HG03575 (cell line): ENCODE results near the gene MAML1.
"Not testable (repeated sequence)": the region's sequence is repeated elsewhere in the genome, so short reads cannot be mapped to it uniquely, and the experiment has no call there.

ENCODE experiments used
- ATAC-seq: cut with Tn5 transposase; IDR thresholded peaks from one replicate; pipeline ENCODE4 v1.9.1; 2021; ENCODE audit not compliant: unreplicated experiment, insufficient number of reproducible peaks, low FRiP score; ENCODE audit errors: extremely low read depth

MAML1 gene

DNA sequence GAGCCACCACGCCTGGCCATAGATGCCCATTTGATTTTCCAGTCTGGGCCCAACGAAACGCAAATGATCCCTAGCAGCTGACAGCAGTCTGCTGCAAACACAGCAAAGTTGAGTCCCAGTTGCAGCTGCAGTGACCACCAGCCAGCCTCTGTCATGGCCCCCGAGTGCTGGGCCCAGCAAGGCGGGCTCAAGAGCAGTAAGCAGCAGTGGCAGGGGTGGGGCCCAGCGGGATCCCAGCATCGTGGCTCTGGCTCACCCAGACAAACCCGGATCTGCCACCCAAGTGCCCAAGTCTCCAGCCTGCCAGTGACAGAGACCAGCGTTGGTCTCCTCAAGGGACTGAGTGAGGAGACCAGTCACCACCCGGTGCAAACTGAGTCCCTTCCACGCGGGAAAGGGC, 54.2 kb downstream of the MAML1 start:
- no peak for ATAC-seq

DNA sequence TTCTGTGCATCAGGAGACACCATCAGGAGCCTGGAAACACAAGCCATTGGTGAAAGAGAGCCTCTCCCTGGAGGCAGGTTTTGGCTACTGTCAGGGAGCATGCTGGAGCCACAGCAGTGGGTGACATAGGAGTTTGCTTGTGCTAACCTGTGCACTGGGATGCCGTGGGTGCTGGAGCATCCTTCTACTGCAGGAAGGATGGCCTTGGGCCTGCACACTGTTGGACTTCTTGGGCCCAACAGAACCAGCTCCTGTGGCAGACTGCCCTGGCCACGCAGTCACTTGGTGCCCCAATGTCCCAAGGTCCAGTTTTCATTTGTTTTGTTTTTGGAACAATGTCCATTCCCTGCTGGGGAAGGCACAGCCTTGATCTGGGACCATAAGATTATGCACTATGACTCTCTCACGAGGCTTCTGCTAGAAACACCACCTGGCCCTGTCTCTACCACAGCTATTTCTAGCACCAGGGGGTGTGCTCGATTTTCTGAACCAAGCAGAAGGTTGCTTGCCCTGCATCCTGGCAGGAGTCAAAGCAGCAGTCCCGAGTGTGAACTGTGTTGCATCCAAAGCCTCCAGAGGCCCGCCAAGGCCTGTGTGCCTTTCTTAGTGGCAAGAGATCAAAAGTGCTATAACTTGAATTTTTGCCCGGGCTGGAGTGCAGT, 55.7 kb downstream of the MAML1 start:
- ATAC-seq = no peak

DNA sequence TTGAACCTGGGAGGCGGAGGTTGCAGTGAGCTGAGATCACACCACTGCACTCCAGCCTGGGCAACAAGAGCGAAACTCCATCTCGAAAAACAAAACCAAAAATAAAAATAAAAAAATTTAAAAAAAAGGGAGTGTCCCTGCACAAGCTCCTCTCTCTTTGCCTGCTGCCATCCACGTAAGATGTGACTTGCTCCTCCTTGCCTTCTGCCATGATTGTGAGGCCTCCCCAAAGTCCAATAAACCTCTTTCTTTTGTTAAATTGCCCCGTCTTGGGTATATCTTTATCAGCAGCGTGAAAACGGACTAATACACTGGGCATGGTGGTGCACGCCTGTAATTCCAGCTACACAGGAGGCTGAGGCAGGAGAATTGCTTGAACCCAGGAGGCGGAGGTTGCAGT, 56.7 kb downstream of the MAML1 start:
- ATAC-seq = not testable (repeated sequence)

DNA sequence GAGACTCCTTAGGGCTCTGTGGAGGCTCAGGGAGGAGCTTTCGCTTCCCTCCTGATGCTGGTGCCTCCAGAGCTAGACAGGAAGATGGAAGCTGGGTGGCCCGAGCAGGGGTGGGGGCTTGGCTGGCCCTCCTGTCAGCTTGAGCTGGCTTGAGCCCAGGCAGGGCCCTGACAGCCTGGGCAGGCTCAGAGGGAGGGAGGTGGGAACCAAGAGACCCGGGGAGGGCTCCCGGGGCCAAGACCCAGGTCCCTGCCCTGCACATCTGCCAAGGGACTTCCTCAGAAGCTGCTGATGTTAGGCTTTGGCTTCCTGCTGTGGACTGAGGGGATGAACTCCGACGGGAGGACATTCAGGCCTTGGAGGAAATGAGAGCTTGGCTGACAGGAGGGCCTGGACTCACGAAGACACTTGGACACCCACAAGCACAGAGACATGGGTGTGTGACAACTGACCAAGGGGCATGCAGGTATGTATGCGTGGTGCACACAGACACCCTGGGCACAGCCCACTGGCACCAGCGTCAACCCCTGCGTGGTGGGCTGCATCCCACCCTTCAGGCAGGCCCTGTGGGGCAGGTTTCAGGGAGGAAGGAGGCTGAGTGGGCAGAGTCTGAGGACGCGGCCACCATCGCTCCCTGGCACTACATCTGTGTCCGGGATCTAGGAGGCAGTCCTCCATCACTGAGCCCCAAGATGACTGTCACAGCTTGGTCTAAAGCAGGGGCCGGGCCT, 59.4 kb downstream of the MAML1 start:
- ATAC-seq = no peak

DNA sequence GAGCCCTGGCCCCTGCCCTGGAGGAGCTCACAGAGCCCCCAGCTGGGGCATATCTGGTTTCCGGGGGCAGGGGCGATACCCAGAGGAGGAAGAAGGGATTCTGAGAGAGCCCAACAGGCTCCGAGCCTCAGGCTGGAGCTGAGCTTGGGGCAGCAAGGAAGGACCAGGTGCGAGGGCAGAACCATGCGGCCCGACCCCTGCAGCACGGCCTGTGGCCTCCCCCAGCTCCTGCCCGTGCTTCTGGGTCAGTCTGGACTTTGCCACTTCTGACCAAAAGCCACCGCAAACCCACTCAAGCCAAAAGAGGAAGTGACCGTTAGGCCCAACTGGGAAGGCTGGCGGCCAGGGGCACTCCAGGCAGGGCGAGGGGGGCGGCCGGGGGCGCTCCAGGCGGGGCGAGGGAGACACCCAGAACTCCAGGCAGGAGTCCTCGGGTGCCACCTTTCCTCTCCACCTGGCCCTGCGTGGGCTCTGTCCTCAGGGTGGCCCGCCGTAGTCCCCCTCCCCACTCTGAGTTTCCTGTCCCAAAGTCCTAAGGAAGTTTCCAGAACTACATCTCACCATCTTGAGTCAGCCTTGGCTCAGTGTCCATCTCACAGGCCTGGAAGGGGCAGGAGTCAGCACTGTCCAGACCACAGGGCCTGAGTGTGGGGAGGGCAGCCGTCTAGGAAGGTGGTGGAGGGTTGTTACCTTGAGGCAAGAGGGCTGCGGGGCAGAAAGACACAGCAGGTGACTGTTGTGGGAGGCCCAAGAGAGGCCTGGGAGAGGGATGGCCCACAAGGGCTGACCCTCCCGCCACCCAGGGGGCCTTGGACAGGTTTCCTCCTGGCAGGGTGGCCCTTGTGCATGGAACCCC, 60.2 kb downstream of the MAML1 start:
- ATAC-seq = no peak

DNA sequence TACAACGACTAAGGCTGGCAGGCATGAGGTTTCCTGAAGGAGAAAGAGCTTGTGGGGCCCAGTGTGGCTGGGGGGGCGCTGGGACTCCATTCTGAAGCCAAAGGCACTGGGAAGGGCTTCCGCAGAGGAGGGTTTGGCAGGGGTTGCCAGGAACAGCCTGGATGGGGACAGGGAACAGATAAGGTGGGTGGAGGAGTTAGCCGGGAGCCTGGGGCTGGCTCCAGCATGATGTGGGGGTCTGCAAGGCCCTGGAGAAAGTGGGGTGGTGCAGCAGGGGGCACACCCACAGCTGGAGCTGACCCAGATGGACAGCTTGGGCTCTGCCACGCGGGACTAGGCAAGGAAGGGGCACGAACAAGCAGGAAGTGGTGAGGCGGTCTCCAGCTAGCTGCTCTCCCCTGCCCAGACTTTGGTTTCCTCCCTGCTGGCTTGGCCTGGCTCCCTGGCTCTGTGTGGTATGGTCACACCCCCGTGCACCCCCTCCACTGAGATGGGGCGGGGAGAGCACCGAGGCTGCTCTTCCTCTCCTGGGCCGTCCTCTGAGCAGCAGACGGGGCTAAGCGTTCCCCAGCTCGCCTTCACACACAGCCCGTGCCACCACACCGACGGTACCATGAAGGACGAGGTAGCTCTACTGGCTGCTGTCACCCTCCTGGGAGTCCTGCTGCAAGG, 61.0 kb downstream of the MAML1 start, which contains the start of gene LTC4S:
TSS of gene LTC4S (plus strand) at position 519 of the 672 bp plus-strand sequence. CDS start at position 614, 95 bp downstream.
- ATAC-seq = no peak

DNA sequence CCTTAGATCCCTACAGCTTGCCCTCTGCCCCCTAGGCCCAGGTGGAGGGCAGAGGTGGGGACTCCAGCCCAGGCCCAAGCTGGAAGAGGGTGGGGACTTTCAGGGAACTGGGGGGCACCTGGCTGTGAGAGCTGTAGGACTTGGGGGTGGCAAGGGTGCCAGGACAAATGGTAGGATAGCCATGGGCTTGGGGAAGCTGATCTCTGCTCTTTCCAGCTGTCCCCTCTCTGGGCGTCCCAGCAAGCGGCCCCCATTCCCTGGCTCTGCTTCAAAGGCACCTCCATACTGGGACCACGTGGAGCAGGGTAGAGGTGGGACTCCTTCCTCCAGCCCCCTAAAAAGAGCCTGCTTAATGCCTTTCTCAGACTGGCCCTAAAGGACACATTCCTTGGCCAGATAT, 61.5 kb downstream of the MAML1 start:
- no peak for ATAC-seq

DNA sequence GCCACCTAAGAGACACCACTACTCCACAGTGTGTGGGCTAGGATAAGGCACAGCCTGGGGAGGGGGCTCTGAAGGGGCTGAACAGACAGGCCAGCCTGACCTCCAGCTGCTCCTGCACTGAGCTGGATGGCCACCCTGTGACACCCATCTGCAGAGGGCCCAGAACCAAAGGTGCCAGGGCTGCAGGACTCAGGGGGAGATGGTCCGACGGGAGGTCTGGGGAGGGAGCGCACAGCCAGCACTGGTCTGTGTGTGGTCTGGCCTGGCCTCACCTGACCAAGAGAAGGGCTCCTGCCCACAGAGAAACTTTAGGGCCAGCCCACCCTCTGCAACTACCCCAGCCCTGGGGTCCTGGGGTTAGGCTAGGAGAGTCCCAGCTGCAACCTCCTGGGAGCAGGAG, 62.0 kb downstream of the MAML1 start:
- ATAC-seq = no peak

DNA sequence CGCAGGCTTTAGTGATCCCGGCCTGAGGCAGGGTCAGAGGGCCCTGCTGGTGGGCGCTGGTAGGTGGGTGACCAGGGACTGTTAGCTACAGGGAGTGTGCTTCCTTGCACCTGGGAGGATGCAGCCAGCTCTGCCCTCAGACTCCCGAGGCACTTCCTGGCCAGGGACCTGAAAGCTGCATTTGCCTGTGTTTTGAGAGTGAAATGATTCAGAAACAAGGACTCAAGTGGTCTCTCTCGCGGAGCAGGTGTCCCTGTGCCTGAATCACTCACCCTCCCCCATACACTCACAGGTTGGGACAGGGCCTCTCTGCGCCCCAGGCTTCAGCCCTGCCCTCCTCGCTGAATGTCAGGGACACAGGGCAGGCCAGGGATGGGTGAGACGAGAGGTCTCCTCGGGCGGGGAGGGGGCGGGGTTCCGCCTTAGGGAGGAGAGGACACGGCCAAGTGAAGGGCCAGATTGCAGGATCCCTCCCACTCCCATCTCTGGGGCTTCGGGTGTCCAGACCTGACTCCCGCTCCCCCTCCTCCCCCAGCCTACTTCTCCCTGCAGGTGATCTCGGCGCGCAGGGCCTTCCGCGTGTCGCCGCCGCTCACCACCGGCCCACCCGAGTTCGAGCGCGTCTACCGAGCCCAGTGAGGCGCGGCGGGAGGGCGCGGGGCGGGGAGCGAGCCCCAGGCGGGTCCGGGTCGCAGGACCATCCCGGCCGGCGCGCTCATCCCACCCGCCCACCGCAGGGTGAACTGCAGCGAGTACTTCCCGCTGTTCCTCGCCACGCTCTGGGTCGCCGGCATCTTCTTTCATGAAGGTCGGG, 62.6 kb downstream of the MAML1 start:
- ATAC-seq = no peak

DNA sequence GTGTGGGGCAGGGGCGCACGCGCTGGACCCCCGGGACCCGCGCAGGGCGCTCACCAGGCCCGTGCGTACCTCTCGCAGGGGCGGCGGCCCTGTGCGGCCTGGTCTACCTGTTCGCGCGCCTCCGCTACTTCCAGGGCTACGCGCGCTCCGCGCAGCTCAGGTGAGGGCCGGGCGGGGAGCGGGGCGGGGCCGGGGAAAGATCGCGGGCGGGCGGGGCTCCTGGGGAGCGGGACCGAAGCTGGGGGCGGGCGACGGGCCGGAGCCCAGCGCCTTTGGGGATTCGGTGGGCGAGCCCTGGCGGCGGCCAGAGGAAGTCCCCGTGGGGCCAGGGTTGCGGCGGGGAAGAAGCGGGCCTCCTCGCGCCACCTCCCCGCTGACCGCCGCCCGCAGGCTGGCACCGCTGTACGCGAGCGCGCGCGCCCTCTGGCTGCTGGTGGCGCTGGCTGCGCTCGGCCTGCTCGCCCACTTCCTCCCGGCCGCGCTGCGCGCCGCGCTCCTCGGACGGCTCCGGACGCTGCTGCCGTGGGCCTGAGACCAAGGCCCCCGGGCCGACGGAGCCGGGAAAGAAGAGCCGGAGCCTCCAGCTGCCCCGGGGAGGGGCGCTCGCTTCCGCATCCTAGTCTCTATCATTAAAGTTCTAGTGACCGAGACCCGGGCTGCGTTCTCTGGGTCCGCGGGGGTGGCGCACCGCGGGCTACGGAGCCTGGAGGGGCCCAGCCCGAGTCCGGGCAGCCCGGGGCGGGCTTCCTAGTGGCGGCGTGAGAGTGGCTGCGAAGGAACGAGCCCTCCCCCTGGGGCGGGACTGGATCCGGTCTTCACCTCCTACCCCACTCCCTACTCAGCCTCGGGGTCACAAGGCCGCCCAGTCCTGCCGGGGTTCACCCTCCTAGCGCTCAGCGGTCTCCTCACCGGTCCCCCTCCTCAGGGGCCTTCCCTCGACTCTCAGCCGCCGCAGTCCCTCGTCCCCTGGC, 63.5 kb downstream of the MAML1 start:
- no peak for ATAC-seq

DNA sequence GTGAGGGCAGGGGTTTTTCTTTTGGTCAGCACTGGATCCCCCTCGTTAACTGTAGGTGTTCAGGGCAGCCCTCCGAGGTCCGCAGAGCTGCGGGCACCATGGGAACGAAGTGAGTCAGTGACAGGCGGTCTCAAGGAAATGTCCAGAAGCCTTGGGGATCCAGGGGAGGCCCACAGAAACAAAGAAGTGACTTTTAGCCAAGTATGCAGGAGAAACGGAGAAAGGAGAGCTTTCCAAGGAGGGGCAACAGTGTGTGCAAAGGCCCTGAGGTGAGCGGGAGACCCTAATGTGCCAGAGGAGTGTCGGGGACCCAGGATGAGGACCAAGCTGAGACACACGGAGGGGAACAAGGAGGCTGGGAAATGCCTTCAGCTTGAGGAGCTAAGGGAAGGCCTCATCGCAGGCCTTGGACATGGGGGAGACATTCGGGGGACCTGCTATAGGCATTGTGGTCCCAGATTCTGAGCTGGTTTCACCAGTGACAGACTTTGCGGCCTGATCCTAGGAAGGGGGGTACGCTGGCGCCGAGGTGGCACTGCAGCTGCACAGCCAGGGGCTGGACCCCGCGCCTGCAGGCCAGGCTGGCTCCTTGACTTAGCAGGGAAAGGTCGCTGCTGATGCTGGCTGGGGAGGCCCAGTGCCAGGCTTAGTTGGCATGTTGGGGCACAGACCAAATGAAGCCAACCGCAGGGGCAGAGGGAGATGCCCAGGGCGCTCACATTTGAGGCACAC, 64.4 kb downstream of the MAML1 start:
- no peak for ATAC-seq

DNA sequence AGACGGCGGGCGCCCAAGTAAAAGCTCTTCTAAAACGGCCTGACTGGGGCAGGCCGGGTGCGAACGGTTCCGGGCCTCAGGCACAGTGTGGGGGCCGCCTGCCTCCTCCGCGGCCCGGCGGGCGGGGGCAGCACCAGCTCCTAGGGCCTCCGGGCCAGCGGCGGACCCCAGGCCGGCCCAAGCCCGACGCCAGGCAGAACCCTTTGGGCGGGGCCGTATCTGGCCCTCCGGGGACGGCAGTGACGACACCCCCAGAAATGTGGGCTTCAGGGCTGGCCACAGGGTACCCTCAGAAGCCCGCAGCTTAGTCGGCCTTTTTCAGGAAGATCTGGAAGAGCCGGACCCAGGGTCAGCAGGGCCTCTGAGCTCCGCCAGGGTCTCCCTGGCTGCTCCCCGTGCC, 65.1 kb downstream of the MAML1 start:
- no peak for ATAC-seq

DNA sequence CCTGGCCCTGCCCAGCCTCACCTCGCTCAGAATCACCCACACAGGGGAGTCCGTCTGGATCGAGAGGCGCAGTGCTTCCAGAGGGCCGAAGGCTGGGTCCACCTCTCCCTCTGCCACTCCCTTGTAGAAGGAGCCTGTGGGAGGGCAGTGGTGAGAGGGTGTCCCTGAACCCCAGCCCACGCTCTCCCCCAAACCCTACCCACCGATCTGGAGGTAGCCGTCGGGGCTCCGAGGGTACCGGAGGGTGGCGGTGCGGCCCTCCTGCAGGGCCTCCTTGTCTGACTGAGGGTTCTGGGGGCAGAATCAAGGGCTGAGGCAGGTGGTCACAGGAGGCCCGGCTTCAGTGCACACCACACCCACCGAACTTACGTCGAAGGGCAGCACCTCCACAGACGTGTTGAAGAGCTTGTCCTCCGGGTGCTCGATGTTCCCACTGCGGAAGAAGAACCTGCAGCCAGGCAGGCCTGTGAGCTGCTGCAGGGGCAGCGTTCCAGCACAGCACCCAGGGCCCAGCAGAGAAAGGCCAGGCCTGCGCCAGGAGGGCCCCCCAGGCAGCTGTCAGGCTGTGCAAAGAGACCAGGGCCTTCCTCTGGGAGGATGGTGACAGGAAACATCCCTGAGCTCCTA, 65.6 kb downstream of the MAML1 start:
- ATAC-seq = no peak

DNA sequence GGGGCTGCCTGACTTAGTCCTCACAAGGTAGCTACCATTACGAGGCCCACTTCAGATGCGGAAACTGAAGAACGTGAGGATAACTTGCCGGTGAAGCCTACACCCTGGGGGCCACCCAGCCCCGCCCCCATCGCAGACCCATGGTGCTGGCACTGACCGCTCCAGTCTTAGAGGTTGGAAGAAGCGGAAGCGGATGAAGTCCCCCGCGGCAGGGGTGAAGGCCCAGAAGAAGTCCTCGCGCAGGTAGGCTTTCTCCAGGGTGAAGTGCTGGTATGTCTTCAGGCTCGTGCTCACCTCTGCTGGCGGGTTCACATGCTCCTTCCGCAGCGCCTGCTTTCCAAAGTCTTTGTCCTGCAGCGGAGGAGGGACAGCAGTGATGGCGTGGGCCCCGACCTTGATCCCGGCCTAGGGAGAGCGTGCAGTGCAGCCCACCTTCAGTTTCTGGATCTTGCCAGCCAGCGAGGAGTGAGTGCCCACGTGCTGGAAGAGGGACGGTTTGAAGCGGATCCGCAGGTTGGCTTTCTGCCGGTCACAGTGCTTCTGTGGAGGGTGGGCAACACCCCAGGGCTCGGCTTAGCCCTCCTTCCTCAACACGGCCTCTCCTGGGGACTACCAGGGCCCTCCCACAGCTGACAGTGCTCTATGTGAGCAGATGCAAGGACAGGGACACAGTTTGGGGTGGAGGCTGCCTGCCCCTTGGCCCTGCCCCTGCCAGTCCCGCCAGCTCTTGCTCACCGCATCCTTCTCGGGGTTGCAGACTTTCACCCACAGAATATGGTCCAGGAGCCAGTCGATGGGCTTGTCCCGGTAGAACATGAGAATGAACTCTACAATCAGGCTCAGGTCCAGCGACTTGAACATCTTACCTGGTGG, 66.4 kb downstream of the MAML1 start:
- ATAC-seq = no peak

DNA sequence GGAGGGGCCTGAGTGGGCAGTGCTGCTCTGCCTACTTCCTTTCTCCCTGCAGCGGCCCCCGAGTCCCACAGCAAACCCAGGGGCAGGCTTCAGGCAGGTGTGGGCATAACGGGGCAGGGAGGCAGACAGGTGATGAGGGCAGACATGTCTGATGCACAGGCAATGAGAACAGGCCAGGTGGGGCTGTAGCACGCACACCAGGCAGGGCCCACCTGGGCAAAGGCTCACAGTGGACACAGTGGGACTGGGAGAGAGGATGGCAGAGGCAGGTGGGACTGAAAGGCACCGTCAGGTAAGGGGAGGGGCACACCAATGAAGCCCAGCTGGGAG, 67.0 kb downstream of the MAML1 start:
- no peak for ATAC-seq
